M059J (cell line): ENCODE measurements around the gene MTNR1B. TPM values are rescaled to one million over a fixed set of nuclear protein-coding genes. Genes with fewer than 3 reads are reported as not detected.

ENCODE experiments used
- DNase-seq: peaks from one replicate; pipeline ENCODE4 v3.0.0-alpha.2; 2012; ENCODE audit warnings: low read depth
- total RNA-seq: library from RNA; depleted of rRNA; stranded (reverse); fragments of >200 nt; shearing (Covaris generic); gene quantifications from 2 replicates; pipeline ENCODE4 v1.2.3, GENCODE V29; 2014

Gene MTNR1B
- total RNA-seq, 1 experiment from 2014 or later, result not detected

GRCh38 chr11:92978271-92979111 is 9.0 kb downstream of the MTNR1B start:
- peak; percentile 74 for DNase-seq

GRCh38 chr11:92979176-92979575 is 9.7 kb downstream of the MTNR1B start:
- peak; percentile 89 for DNase-seq

GRCh38 chr11:92980312-92980711 is 10.9 kb downstream of the MTNR1B start:
- no peak for DNase-seq

- no peak for DNase-seq
Observed at GRCh38 chr11:92981508-92982043, 12.1 kb downstream of the MTNR1B start.

GRCh38 chr11:92986585-92986984 is 17.1 kb downstream of the MTNR1B start:
- DNase-seq, result no peak

- no peak for DNase-seq
Observed at GRCh38 chr11:92993004-92993403, 23.6 kb downstream of the MTNR1B start.

- peak; percentile 95 for DNase-seq
Observed at GRCh38 chr11:93000511-93001476, 31.3 kb downstream of the MTNR1B start.

- DNase-seq, result no peak
Observed at GRCh38 chr11:93001806-93002205, 32.4 kb downstream of the MTNR1B start.

GRCh38 chr11:93002380-93002779 is 32.9 kb downstream of the MTNR1B start:
- DNase-seq, result no peak

- peak; percentile 48 for DNase-seq
Observed at GRCh38 chr11:93005239-93005638, 35.8 kb downstream of the MTNR1B start.

- no peak for DNase-seq
Observed at GRCh38 chr11:93013646-93014045, 44.2 kb downstream of the MTNR1B start.

- no peak for DNase-seq
Observed at GRCh38 chr11:93016595-93016994, 47.1 kb downstream of the MTNR1B start.

- DNase-seq, result peak; percentile 92
Observed at GRCh38 chr11:93017821-93018690, 48.6 kb downstream of the MTNR1B start.

- peak; percentile 85 for DNase-seq
Observed at GRCh38 chr11:93020248-93021046, 51.0 kb downstream of the MTNR1B start.

- DNase-seq, result peak; percentile 77
Observed at GRCh38 chr11:93024369-93024768, 54.9 kb downstream of the MTNR1B start.

GRCh38 chr11:93025558-93026255 is 56.3 kb downstream of the MTNR1B start:
- peak; percentile 31 for DNase-seq

- DNase-seq, result no peak
Observed at GRCh38 chr11:93028960-93029522, 59.6 kb downstream of the MTNR1B start.

GRCh38 chr11:93031386-93031785 is 61.9 kb downstream of the MTNR1B start:
- DNase-seq, result peak; percentile 88
